ENCODE data around the gene TLL1.

Gene TLL1

GRCh38 chr4:166049036-166049435 is 176.0 kb downstream of the TLL1 start:
- Histone ChIP-seq H3K27ac (no peak overlapping the region), H3K4me3 (no peak overlapping the region)
- DNase-seq (ENCODE audit: low spot score): no peak
- no peak for TF ChIP-seq CTCF (IDR thresholded peaks at IDR 0.05)

- no peak overlapping the region for H3K4me3 ChIP-seq
- no peak for DNase-seq (ENCODE audit: low spot score)
- TF ChIP-seq CTCF (IDR thresholded peaks at IDR 0.05): no peak
- H3K27ac ChIP-seq: no peak overlapping the region
These were observed 191.7 kb downstream of the TLL1 start for GRCh38 chr4:166064721-166065120.

- Histone ChIP-seq H3K4me3 (no peak overlapping the region), H3K27ac (no peak overlapping the region)
- TF ChIP-seq CTCF (IDR thresholded peaks at IDR 0.05): no peak
- no peak for DNase-seq (ENCODE audit: low spot score)
These were observed 192.3 kb downstream of the TLL1 start for GRCh38 chr4:166065324-166065723.

- H3K27ac ChIP-seq: no peak overlapping the region
- no peak overlapping the region for H3K4me3 ChIP-seq
- no peak for DNase-seq (ENCODE audit: low spot score)
- no peak for TF ChIP-seq CTCF (IDR thresholded peaks at IDR 0.05)
These were observed 193.9 kb downstream of the TLL1 start for GRCh38 chr4:166066936-166067335.

- TF ChIP-seq CTCF (IDR thresholded peaks at IDR 0.05): no peak
These were observed 194.9 kb downstream of the TLL1 start for GRCh38 chr4:166067915-166068314.

GRCh38 chr4:166073783-166074182 is 200.7 kb downstream of the TLL1 start:
- H3K27ac ChIP-seq: no peak overlapping the region
- DNase-seq (ENCODE audit: low spot score): no peak
- TF ChIP-seq CTCF (IDR thresholded peaks at IDR 0.05): no peak
- no peak overlapping the region for H3K4me3 ChIP-seq

More at GRCh38 chr4:166067915-166068314, 194.9 kb downstream of the TLL1 start:
- DNase-seq (ENCODE audit: low spot score): no peak
- Histone ChIP-seq H3K4me3 (no peak overlapping the region), H3K27ac (no peak overlapping the region)

GRCh38 chr4:166075599-166075998 is 202.6 kb downstream of the TLL1 start:
- TF ChIP-seq CTCF (IDR thresholded peaks at IDR 0.05): no peak
- Histone ChIP-seq H3K27ac (no peak overlapping the region), H3K4me3 (no peak overlapping the region)
- no peak for DNase-seq (ENCODE audit: low spot score)
